Lower leg skin (tissue), 4 donors: ENCODE results near the gene VASN. TPM values are rescaled to one million over a fixed set of nuclear protein-coding genes. Genes with fewer than 3 reads are reported as not detected.

Experiments used
- DNase-seq, 2 donors: peaks; one replicate each; pipeline ENCODE4 v3.0.0-alpha.2; 2019; ENCODE audit warnings: low spot score in 2 of 2
- H3K4me3 ChIP-seq: fragments of 200-600 bp; sonication (generic); 2 replicates; pipeline ENCODE4 v1.5.1; 2017; ENCODE audit warnings: mild to moderate bottlenecking, low read depth; ENCODE audit not compliant: poor library complexity, severe bottlenecking
- CTCF ChIP-seq, 3 donors: fragments of 450-650 bp; IDR thresholded peaks; one replicate each; pipeline ENCODE4 v1.5.1; 2016; ENCODE audit warnings: antibody characterized with exemption in 3 of 3, mild to moderate bottlenecking in 3 of 3, moderate library complexity in 2 of 3
- POLR2A ChIP-seq, 2 donors: fragments of 450-650 bp; IDR thresholded peaks; one replicate each; pipeline ENCODE4 v1.6.1; 2016 to 2017; ENCODE audit warnings: antibody characterized with exemption in 2 of 2, mild to moderate bottlenecking in 1 of 2, moderate library complexity in 1 of 2
- WGBS, 2 donors: methylation state at CpG; one replicate each; pipeline ENCODE4 v1.1.5; 2018; 5-methylcytosine and 5-hydroxymethylcytosine counted together
- intact Hi-C: fragments of 100-400 bp; cut with DNase I; formaldehyde crosslinking; loops from one replicate; pipeline ENCODE4 v1.15.0; 2023; ENCODE audit warnings: low total_unique reads
- total RNA-seq, 4 donors: library from RNA; depleted of rRNA; stranded (reverse); fragments of >200 nt; gene quantifications; one replicate each; pipeline ENCODE4 v1.1.0, GENCODE V29; 2016

The VASN gene
- total RNA-seq, 4 donors from 2014 or later, result 35.6 to 52.8 (median 46.7) TPM

- WGBS, 2 donors, result 93 to 95% methylated on average over 12 of the region's 12 CpGs
- intact Hi-C loops, result no loop called here
Observed at GRCh38 chr16:4401094-4401501, 29.4 kb downstream of the VASN start.

GRCh38 chr16:4401510-4401909, 29.9 kb downstream of the VASN start:
- 94 to 96% methylated on average over 12 of the region's 12 CpGs for WGBS, 2 donors
- intact Hi-C loops, result no loop called here
- H3K4me3 ChIP-seq, result no peak overlapping the region
- DNase-seq, result no peak
- no peak for TF ChIP-seq POLR2A (IDR thresholded peaks at IDR 0.05)
- TF ChIP-seq CTCF (IDR thresholded peaks at IDR 0.05), result no peak

More at GRCh38 chr16:4401094-4401501, 29.4 kb downstream of the VASN start:
- no peak overlapping the region for H3K4me3 ChIP-seq
- DNase-seq, result no peak
- TF ChIP-seq CTCF (IDR thresholded peaks at IDR 0.05) (no peak), POLR2A (IDR thresholded peaks at IDR 0.05) (no peak)

- no peak overlapping the region for H3K4me3 ChIP-seq
- 24 to 30% methylated on average over 8 to 29 of the region's 29 CpGs for WGBS, 2 donors
- intact Hi-C loops, result no loop called here
- peak; percentile 63 to 96 for DNase-seq
- peak in 1 of 3 donors; percentile 86 for TF ChIP-seq CTCF (IDR thresholded peaks at IDR 0.05)
- TF ChIP-seq POLR2A (IDR thresholded peaks at IDR 0.05), result no peak
Observed at GRCh38 chr16:4402439-4403132, 30.9 kb downstream of the VASN start.

- no peak for DNase-seq
- 81% methylated on average over 20 to 24 of the region's 24 CpGs for WGBS, 2 donors
- TF ChIP-seq POLR2A (IDR thresholded peaks at IDR 0.05) (no peak), CTCF (IDR thresholded peaks at IDR 0.05) (no peak)
- H3K4me3 ChIP-seq, result no peak overlapping the region
- intact Hi-C loops, result no loop called here
Observed at GRCh38 chr16:4403133-4403949, 31.7 kb downstream of the VASN start.

- H3K4me3 ChIP-seq, result no peak overlapping the region
- no peak for TF ChIP-seq CTCF (IDR thresholded peaks at IDR 0.05)
- no peak for TF ChIP-seq POLR2A (IDR thresholded peaks at IDR 0.05)
- WGBS, 2 donors, result 78 to 80% methylated on average over 20 of the region's 20 CpGs
- DNase-seq, result peak in 1 of 2 donors; percentile 86
- intact Hi-C loops, result loop anchor here (2.0 kb wide), 1 partner anchor 46 kb away; no protein-coding TSS in a partner anchor
Observed at GRCh38 chr16:4404247-4404966, 32.8 kb downstream of the VASN start.
